ENCODE data around the gene DCUN1D4. TPM values are rescaled to one million over a fixed set of nuclear protein-coding genes. Genes with fewer than 3 reads are reported as not detected.

The DCUN1D4 gene
- polyA plus RNA-seq, 1 of the 3 experiments (the other 2 are of a cell fraction) = 42.9 TPM

GRCh38 chr4:51862781-51863180 is 19.8 kb downstream of the DCUN1D4 start (continued):
- no peak for TF ChIP-seq ZBTB33 (IDR thresholded peaks at IDR 0.05; ENCODE audit: borderline replicate concordance, low read depth)
- no peak for TF ChIP-seq CTCF (IDR thresholded peaks at IDR 0.05)
- TF ChIP-seq ELF1 (IDR thresholded peaks at IDR 0.05) = no peak
- TF ChIP-seq MEF2A (IDR thresholded peaks at IDR 0.05; ENCODE audit: borderline replicate concordance, low read depth) = no peak

- Histone ChIP-seq H4K20me1 (ENCODE audit: insufficient read depth) (peaks cover 15% of the 10 kb centered on the region), H3K9me3 (no peaks in the 10 kb centered on the region), H3K4me3 (ENCODE audit: low read depth in 2 of 2, low read length in 1 of 2) (no peak overlapping the region), H2AFZ (ENCODE audit: low read depth) (no peak overlapping the region), H3K79me2 (ENCODE audit: insufficient read depth) (peaks cover 27% of the 10 kb centered on the region), H3K27ac (ENCODE audit: low read depth in 2 of 2, low read length in 1 of 2) (no peak overlapping the region), H3K9me2 (no peaks in the 10 kb centered on the region), H3K9ac (no peak overlapping the region), H3F3A (replicated peaks; ENCODE audit: insufficient read depth) (no peaks in the 10 kb centered on the region), H3K36me3 (replicated peaks in 1 of 2; ENCODE audit: control insufficient read depth in 1 of 2, insufficient read depth in 2 of 2, low read length in 1 of 2) (peaks cover 43 to 49% of the 10 kb centered on the region in 2 experiments), H3K27me3 (ENCODE audit: insufficient read depth) (no peaks in the 10 kb centered on the region), H3K4me1 (ENCODE audit: control insufficient read depth in 1 of 2, insufficient read depth in 2 of 2, low read depth in 1 of 2, low read length in 1 of 2) (peaks cover 0 to 5% of the 10 kb centered on the region in 2 experiments; a peak in 2 of 4 replicates), H3K4me2 (no peak overlapping the region)
- ChIA-PET POLR2A (no interaction called here), CTCF (interaction anchor here (0.8 kb wide), 1 partner anchor 12 kb away, joined by 3 read pairs; no protein-coding TSS in a partner anchor)
- TF ChIP-seq SIN3A (IDR thresholded peaks at IDR 0.05; ENCODE audit: borderline replicate concordance, low read depth, low read length) (no peak), USF1 (IDR thresholded peaks at IDR 0.05; ENCODE audit: borderline replicate concordance, low read depth) (no peak), FOSL2 (IDR thresholded peaks at IDR 0.05; ENCODE audit: borderline replicate concordance, low read depth) (no peak), SMC3 (IDR thresholded peaks at IDR 0.05; ENCODE audit: low read depth, low read length) (no peak), NRF1 (IDR thresholded peaks at IDR 0.05; ENCODE audit: low read depth, low read length) (no peak), POLR2AphosphoS5 (IDR thresholded peaks at IDR 0.05; ENCODE audit: low read depth, low read length) (no peak), ZBTB33 (IDR thresholded peaks at IDR 0.05; ENCODE audit: borderline replicate concordance, low read depth) (no peak), FOXJ3 (CRISPR knock-in tag; IDR thresholded peaks at IDR 0.05) (no peak), MEF2A (IDR thresholded peaks at IDR 0.05; ENCODE audit: borderline replicate concordance, low read depth) (no peak), EZH2phosphoT487 (IDR thresholded peaks at IDR 0.05; ENCODE audit: borderline replicate concordance, low read depth) (no peak), RXRA (IDR thresholded peaks at IDR 0.05; ENCODE audit: borderline replicate concordance, low read depth) (no peak), MXI1 (IDR thresholded peaks at IDR 0.05; ENCODE audit: low read depth, low read length) (no peak), RFX5 (IDR thresholded peaks at IDR 0.05; ENCODE audit: low read length) (no peak), GABPA (IDR thresholded peaks at IDR 0.05; ENCODE audit: low read depth) (no peak), RCOR1 (IDR thresholded peaks at IDR 0.05; ENCODE audit: low read length) (no peak)
- DNase-seq = no peak
- WGBS (ENCODE audit: low lambda C conversion rate) = 100% methylated on average over 1 of the region's 1 CpG
Measured at GRCh38 chr4:51865717-51866116, 22.8 kb downstream of the DCUN1D4 start.
